DOHH2 (cell line): Measurements from ENCODE around the gene MAN2A1.

Experiments used
- H3F3A ChIP-seq: fragments of 200-600 bp; sonication (generic), shearing (Covaris generic); 2 replicates; pipeline ENCODE4 v1.6.0; 2016; ENCODE audit warnings: antibody characterized with exemption, mild to moderate bottlenecking; ENCODE audit not compliant: control insufficient read depth, insufficient read depth
- H3K27ac ChIP-seq: fragments of 200-600 bp; sonication (generic); 2 replicates; pipeline ENCODE4 v1.5.1; 2014; ENCODE audit warnings: low read depth, mild to moderate bottlenecking, low read length, moderate library complexity
- H3K27me3 ChIP-seq: fragments of 200-600 bp; sonication (generic); 2 replicates; pipeline ENCODE4 v1.6.1; 2014; ENCODE audit warnings: mild to moderate bottlenecking, low read length, mixed read lengths; ENCODE audit not compliant: control insufficient read depth
- H3K36me3 ChIP-seq: fragments of 200-600 bp; sonication (generic); 2 replicates; pipeline ENCODE4 v1.6.1; 2014; ENCODE audit warnings: mild to moderate bottlenecking, low read length, moderate library complexity, mixed read lengths; ENCODE audit not compliant: control insufficient read depth
- H3K4me1 ChIP-seq: fragments of 200-600 bp; sonication (generic); 2 replicates; pipeline ENCODE4 v1.6.1; 2014; ENCODE audit warnings: mild to moderate bottlenecking, low read length, mixed read lengths; ENCODE audit not compliant: control insufficient read depth
- H3K4me2 ChIP-seq: fragments of 200-600 bp; sonication (generic); 2 replicates; pipeline ENCODE4 v1.6.0; 2014; ENCODE audit warnings: mild to moderate bottlenecking, low read length, moderate library complexity
- H3K4me3 ChIP-seq: fragments of 200-600 bp; sonication (generic); 2 replicates; pipeline ENCODE4 v1.5.1; 2014; ENCODE audit warnings: mild to moderate bottlenecking, low read length, mixed read lengths
- H3K79me2 ChIP-seq: fragments of 200-600 bp; sonication (generic); 2 replicates; pipeline ENCODE4 v1.6.1; 2014; ENCODE audit warnings: mild to moderate bottlenecking, low read length, mixed read lengths; ENCODE audit not compliant: control insufficient read depth
- H3K9me2 ChIP-seq: fragments of 200-600 bp; sonication (generic); replicated peaks from 2 replicates; pipeline ENCODE4 v1.6.1; 2014; ENCODE audit warnings: mild to moderate bottlenecking, low read length, mixed read lengths; ENCODE audit not compliant: control insufficient read depth
- H3K9me3 ChIP-seq: fragments of 200-600 bp; sonication (generic); 2 replicates; pipeline ENCODE4 v1.6.1; 2014; ENCODE audit warnings: antibody characterized with exemption, low read length, mixed read lengths; ENCODE audit not compliant: control insufficient read depth, insufficient read depth
- H4K20me1 ChIP-seq: fragments of 200-600 bp; sonication (generic); 2 replicates; pipeline ENCODE4 v1.6.0; 2014; ENCODE audit warnings: low read depth, mild to moderate bottlenecking, antibody characterized with exemption, low read length, moderate library complexity; ENCODE audit not compliant: control insufficient read depth, insufficient read depth
- CTCF ChIP-seq: fragments of 200-600 bp; sonication (generic); IDR thresholded peaks from one replicate; pipeline ENCODE4 v1.5.1; 2014; ENCODE audit warnings: antibody characterized with exemption, mild to moderate bottlenecking, low read depth, low read length; ENCODE audit not compliant: poor library complexity, severe bottlenecking
- EZH2phosphoT487 ChIP-seq: fragments of 200-600 bp; sonication (generic); IDR thresholded peaks from 2 replicates; pipeline ENCODE4 v1.6.1; 2017; ENCODE audit warnings: borderline replicate concordance, mild to moderate bottlenecking, antibody characterized with exemption, low read length, moderate library complexity, mixed read lengths

The MAN2A1 gene

GRCh38 chr5:109688970-109689739, 572 bp upstream of the MAN2A1 start:
- no peaks in the 10 kb centered on the region for H4K20me1 ChIP-seq
- no peaks in the 10 kb centered on the region for H3K36me3 ChIP-seq
- peaks cover 3% of the 10 kb centered on the region; the same call in 1 of the 2 replicates for H3F3A ChIP-seq
- H3K9me2 ChIP-seq: no peaks in the 10 kb centered on the region
- peaks cover 39% of the 10 kb centered on the region for H3K79me2 ChIP-seq
- no peaks in the 10 kb centered on the region for H3K27me3 ChIP-seq
- H3K27ac ChIP-seq: peak overlapping the region; percentile 87
- peak overlapping the region; percentile 86 for H3K4me3 ChIP-seq
- TF ChIP-seq EZH2phosphoT487 (no peak), CTCF (peak; percentile 31)
- peak overlapping the region; percentile 94 for H3K4me2 ChIP-seq
- peaks cover 31% of the 10 kb centered on the region for H3K4me1 ChIP-seq
- H3K9me3 ChIP-seq: peaks cover 5% of the 10 kb centered on the region; the same call in 1 of the 2 replicates

GRCh38 chr5:109690242-109690974, 681 bp downstream of the MAN2A1 start:
- Histone ChIP-seq H3K4me3 (peak overlapping the region; percentile 86), H4K20me1 (peaks cover 3% of the 10 kb centered on the region; the same call in 1 of the 2 replicates)

GRCh38 chr5:109690975-109691574, 1.3 kb downstream of the MAN2A1 start:
- peak overlapping the region; percentile 86 for H3K4me3 ChIP-seq
- H3K4me2 ChIP-seq: peak overlapping the region; percentile 94
- H3K27ac ChIP-seq: peak overlapping the region; percentile 87; the same call in 1 of the 2 replicates
- H3K9me2 ChIP-seq: no peaks in the 10 kb centered on the region
- peaks cover 5% of the 10 kb centered on the region; the same call in 1 of the 2 replicates for H3K9me3 ChIP-seq
- H4K20me1 ChIP-seq: peaks cover 3% of the 10 kb centered on the region; the same call in 1 of the 2 replicates
- H3K4me1 ChIP-seq: peaks cover 49% of the 10 kb centered on the region
- TF ChIP-seq EZH2phosphoT487 (no peak), CTCF (peak; percentile 88)
- H3K36me3 ChIP-seq: no peaks in the 10 kb centered on the region
- no peaks in the 10 kb centered on the region for H3K27me3 ChIP-seq
- peaks cover 6% of the 10 kb centered on the region for H3F3A ChIP-seq
- H3K79me2 ChIP-seq: peaks cover 58% of the 10 kb centered on the region

More at GRCh38 chr5:109690242-109690974, 681 bp downstream of the MAN2A1 start:
- no peaks in the 10 kb centered on the region for H3K36me3 ChIP-seq
- TF ChIP-seq CTCF (no peak), EZH2phosphoT487 (no peak)
- peak overlapping the region; percentile 87 for H3K27ac ChIP-seq
- H3K4me2 ChIP-seq: peak overlapping the region; percentile 94
- peaks cover 42% of the 10 kb centered on the region for H3K4me1 ChIP-seq
- peaks cover 5% of the 10 kb centered on the region for H3F3A ChIP-seq
- H3K27me3 ChIP-seq: no peaks in the 10 kb centered on the region
- H3K79me2 ChIP-seq: peaks cover 52% of the 10 kb centered on the region
- peaks cover 5% of the 10 kb centered on the region; the same call in 1 of the 2 replicates for H3K9me3 ChIP-seq
- no peaks in the 10 kb centered on the region for H3K9me2 ChIP-seq
